PC-9 (cell line): ENCODE measurements around the gene TAC4. TPM values are rescaled to one million over a fixed set of nuclear protein-coding genes. Genes with fewer than 3 reads are reported as not detected.
A peak's percentile ranks its signal among the peaks of the same experiment; 100 is the strongest.

ENCODE experiments used
- Bru-seq: library from RNA; stranded (reverse); fragments of 400-500 nt; gene quantifications from one replicate; lab custom pipeline; 2021; lab: Mats Ljungman, UMichigan
- BruChase-seq, 2 experiments: library from RNA; stranded (reverse); fragments of 400-500 nt; gene quantifications; one replicate each; lab custom pipeline; 2021; lab: Mats Ljungman, UMichigan
- BruUV-seq: library from RNA; stranded (reverse); fragments of 400-500 nt; replicated peaks from 2 replicates; lab custom pipeline; 2021; lab: Mats Ljungman, UMichigan
- CTCF ChIA-PET: fragments of 300-600 bp; sonication (Branson Sonifier 250); formaldehyde crosslinking; loops from one replicate; lab custom pipeline; 2022; ENCODE audit warnings: antibody characterized with exemption; lab: Charles Lee
- POLR2A ChIA-PET: fragments of 300-600 bp; sonication (Branson Sonifier 250); formaldehyde crosslinking; loops from one replicate; lab custom pipeline; 2022; ENCODE audit warnings: antibody characterized with exemption; ENCODE audit not compliant: unreplicated experiment; lab: Charles Lee
- DNase-seq, 2 experiments: peaks; one replicate each; pipeline versions ENCODE4 v3.0.0 to v3.0.0-alpha.2; 2015 to 2022; ENCODE audit warnings: mixed read lengths in 1 of 2
- H2AFZ ChIP-seq: fragments of 200-600 bp; sonication (generic); 2 replicates; pipeline ENCODE4 v1.8.1; 2017; ENCODE audit warnings: antibody characterized with exemption
- H3F3A ChIP-seq: fragments of 200-600 bp; sonication (generic); 2 replicates; pipeline ENCODE4 v1.8.1; 2017; ENCODE audit warnings: antibody characterized with exemption, mild to moderate bottlenecking, low read depth; ENCODE audit not compliant: insufficient read depth
- H3K27ac ChIP-seq: fragments of 200-600 bp; sonication (generic); 2 replicates; pipeline ENCODE4 v1.6.1; 2016; ENCODE audit warnings: mixed run types
- H3K27me3 ChIP-seq: fragments of 200-600 bp; sonication (generic); 2 replicates; pipeline ENCODE4 v1.6.1; 2016; ENCODE audit warnings: low read depth, mixed run types; ENCODE audit not compliant: insufficient read depth
- H3K36me3 ChIP-seq: fragments of 200-600 bp; sonication (generic); 2 replicates; pipeline ENCODE4 v1.6.1; 2016; ENCODE audit warnings: low read depth, mixed run types
- H3K4me1 ChIP-seq: fragments of 200-600 bp; sonication (generic); replicated peaks from 2 replicates; pipeline ENCODE4 v1.6.1; 2016; ENCODE audit warnings: mixed run types; ENCODE audit not compliant: insufficient read depth
- H3K4me2 ChIP-seq: fragments of 200-600 bp; sonication (generic); 2 replicates; pipeline ENCODE4 v1.6.1; 2017; ENCODE audit warnings: mixed run types
- H3K4me3 ChIP-seq: fragments of 200-600 bp; sonication (generic); 2 replicates; pipeline ENCODE4 v1.6.1; 2016; ENCODE audit warnings: mixed run types
- H3K79me2 ChIP-seq: fragments of 200-600 bp; sonication (generic); 2 replicates; pipeline ENCODE4 v1.6.1; 2017; ENCODE audit warnings: low read depth, mixed run types
- H3K9me2 ChIP-seq: fragments of 200-600 bp; sonication (generic); 2 replicates; pipeline ENCODE4 v1.8.1; 2017; ENCODE audit warnings: mild to moderate bottlenecking; ENCODE audit not compliant: insufficient read depth
- H3K9me3 ChIP-seq: fragments of 200-600 bp; sonication (generic); 2 replicates; pipeline ENCODE4 v1.8.1; 2016; ENCODE audit warnings: low read depth; ENCODE audit not compliant: insufficient read depth
- H4K20me1 ChIP-seq: fragments of 200-600 bp; sonication (generic); 2 replicates; pipeline ENCODE4 v1.8.1; 2017; ENCODE audit not compliant: insufficient read depth
- EZH2 ChIP-seq: fragments of 200-600 bp; sonication (generic); IDR thresholded peaks from 2 replicates; pipeline ENCODE4 v1.8.0; 2017; ENCODE audit warnings: antibody characterized with exemption, low read depth
- intact Hi-C: fragments of 100-400 bp; cut with micrococcal nuclease; formaldehyde crosslinking; loops from one replicate; pipeline ENCODE4 v1.10.0; 2022; ENCODE audit not compliant: unreplicated experiment
- long read RNA-seq: library from polyadenylated mRNA; stranded (forward); transcript quantifications from one replicate; pipeline ENCODE4 v2.0.0, GENCODE V29; 2022
- total RNA-seq: library from RNA; stranded (reverse); gene quantifications from 2 replicates; pipeline ENCODE4 v1.2.3, GENCODE V29; 2021
- TF ChIP-seq, protein P1 (sequence below): fragments of 200-600 bp; sonication (generic); conservative IDR thresholded peaks from 2 replicates; pipeline ENCODE4 v1.6.1; 2017; ENCODE audit warnings: mixed run types, antibody characterized with exemption, mild to moderate bottlenecking, moderate library complexity

Gene TAC4, protein sequence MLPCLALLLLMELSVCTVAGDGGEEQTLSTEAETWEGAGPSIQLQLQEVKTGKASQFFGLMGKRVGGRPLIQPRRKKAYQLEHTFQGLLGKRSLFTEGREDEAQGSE
- total RNA-seq (not detected in 2 replicates), Bru-seq, nascent RNA (not detected), BruChase-seq, experiment 1, labeled RNA remaining after a 2-hour chase (not detected), BruChase-seq, experiment 2, labeled RNA remaining after a 6-hour chase (not detected)
- long read RNA-seq, partial matches to known transcripts, result 7 of 10 reads
- long read RNA-seq, other reads (novel, unspliced or antisense), result 3 of 10 reads

DNA sequence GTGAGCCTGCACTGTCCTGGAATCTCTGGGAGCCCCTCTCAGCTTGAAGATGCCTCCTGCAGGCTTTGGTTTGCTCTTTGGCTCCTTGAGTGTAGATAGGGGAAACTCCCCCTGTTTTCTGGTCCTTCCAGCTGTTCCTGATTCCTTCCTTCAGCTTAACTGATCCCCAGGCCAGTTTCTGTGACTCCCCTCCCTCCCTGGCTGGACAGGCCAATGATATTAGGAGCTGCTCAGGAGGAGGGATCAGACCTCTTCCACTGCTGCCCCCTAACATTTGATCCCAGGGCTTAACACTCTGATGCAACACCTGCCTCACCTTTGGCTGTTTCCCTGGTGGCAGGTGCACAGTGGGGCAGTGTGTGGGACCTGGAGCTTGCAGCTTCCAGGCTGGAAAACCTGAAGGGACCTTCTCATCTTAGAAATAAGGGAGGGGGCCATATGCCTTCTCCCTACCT lies at the start of gene TAC4:
Gene TAC4, minus strand, starts transcription at position 51 of the 455 bp plus-strand sequence. CDS start 52 bp downstream, outside the sequence.
- no TSS peak for BruUV-seq
- Histone ChIP-seq H3K27ac (no peak within 1 kb of the TSS), H3K4me2 (no peak within 1 kb of the TSS), H3K79me2 (no peaks in the 10 kb centered on the region), H3K9me3 (no peaks in the 10 kb centered on the region), H3K9me2 (no peaks in the 10 kb centered on the region), H3K4me1 (peaks cover 5% of the 10 kb centered on the region), H2AFZ (no peak within 1 kb of the TSS), H3K27me3 (peaks cover 28% of the 10 kb centered on the region), H3K36me3 (no peaks in the 10 kb centered on the region), H4K20me1 (no peaks in the 10 kb centered on the region), H3F3A (0 out of 2 replicates have a peak, but pooled peaks cover 5% of the 10 kb centered on the region), H3K4me3 (no peak within 1 kb of the TSS)
- ChIA-PET CTCF (interaction anchor here (0.6 kb wide), 1 partner anchor 149 kb away, joined by 3 read pairs; no protein-coding TSS in a partner anchor), POLR2A (interaction anchor here (0.6 kb wide), 1 partner anchor 48 kb away, joined by 10 read pairs; no protein-coding TSS in a partner anchor)
- DNase-seq, result no peak
- TF ChIP-seq, protein P1, sequence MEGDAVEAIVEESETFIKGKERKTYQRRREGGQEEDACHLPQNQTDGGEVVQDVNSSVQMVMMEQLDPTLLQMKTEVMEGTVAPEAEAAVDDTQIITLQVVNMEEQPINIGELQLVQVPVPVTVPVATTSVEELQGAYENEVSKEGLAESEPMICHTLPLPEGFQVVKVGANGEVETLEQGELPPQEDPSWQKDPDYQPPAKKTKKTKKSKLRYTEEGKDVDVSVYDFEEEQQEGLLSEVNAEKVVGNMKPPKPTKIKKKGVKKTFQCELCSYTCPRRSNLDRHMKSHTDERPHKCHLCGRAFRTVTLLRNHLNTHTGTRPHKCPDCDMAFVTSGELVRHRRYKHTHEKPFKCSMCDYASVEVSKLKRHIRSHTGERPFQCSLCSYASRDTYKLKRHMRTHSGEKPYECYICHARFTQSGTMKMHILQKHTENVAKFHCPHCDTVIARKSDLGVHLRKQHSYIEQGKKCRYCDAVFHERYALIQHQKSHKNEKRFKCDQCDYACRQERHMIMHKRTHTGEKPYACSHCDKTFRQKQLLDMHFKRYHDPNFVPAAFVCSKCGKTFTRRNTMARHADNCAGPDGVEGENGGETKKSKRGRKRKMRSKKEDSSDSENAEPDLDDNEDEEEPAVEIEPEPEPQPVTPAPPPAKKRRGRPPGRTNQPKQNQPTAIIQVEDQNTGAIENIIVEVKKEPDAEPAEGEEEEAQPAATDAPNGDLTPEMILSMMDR, result no peak
- TF ChIP-seq EZH2, result no peak
- intact Hi-C loops, result no loop called here

DNA sequence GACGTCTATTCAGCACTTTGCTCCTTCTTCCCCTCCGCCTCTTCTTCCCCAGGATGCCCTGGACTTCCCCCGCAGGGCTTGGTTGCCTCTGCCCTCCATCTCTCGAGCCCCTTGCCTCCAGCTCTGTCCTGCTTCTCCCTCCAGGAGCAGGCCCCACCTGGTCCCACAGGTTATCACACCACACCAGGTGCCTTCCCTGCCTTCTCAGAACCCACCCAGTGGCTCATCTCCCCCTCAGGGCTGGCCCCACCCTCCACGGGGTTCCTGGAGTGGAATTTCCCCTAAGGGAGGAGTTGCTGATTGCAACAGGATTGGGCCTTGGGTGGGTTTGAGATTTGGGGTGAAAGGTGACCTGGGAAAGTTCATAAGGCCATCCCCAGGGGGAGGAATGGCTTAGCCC lies 49.0 kb upstream of the TAC4 start:
- POLR2A ChIA-PET, result no interaction called here
- peak overlapping the region; percentile 88 for H3K27ac ChIP-seq
- CTCF ChIA-PET, result no interaction called here
- no peaks in the 10 kb centered on the region for H3K27me3 ChIP-seq
- H3K9me2 ChIP-seq, result no peaks in the 10 kb centered on the region
- no peaks in the 10 kb centered on the region for H4K20me1 ChIP-seq
- no TSS peak for BruUV-seq
- peaks cover 8% of the 10 kb centered on the region for H3K79me2 ChIP-seq
- H3K4me2 ChIP-seq, result peak overlapping the region; percentile 72
- peak in 1 of 2 experiments; percentile 51 for DNase-seq
- peaks cover 87% of the 10 kb centered on the region for H3K4me1 ChIP-seq
- no peak overlapping the region for H2AFZ ChIP-seq
- intact Hi-C loops, result no loop called here
- H3K36me3 ChIP-seq, result no peaks in the 10 kb centered on the region
- H3F3A ChIP-seq, result peaks cover 69% of the 10 kb centered on the region
- no peaks in the 10 kb centered on the region for H3K9me3 ChIP-seq
- H3K4me3 ChIP-seq, result peak overlapping the region; percentile 23; the same call in 1 of the 2 replicates
- no peak for TF ChIP-seq EZH2
- TF ChIP-seq, protein P1, result no peak

DNA sequence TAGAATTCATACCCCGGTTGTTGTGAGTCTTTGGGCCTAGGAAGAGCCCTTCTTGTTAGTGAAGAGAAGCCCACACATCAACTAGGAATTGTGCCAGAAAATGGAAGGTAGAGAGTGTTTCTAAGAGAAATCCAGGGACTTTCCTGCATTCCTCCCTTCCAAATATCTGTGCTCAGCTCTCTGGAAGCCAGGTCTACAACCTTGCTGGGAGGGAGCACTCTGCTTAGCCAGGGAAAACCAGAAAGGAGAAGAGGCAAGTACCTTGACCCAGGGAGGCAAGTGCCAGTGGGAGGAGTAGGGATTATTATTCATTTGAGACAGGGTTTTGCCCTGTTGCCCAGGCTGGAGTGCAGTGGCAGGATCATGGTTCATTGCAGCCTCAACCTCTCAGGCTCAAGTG lies 48.4 kb upstream of the TAC4 start:
- Histone ChIP-seq H2AFZ (no peak overlapping the region), H3K27me3 (no peaks in the 10 kb centered on the region), H3K79me2 (peaks cover 8% of the 10 kb centered on the region), H3K9me2 (no peaks in the 10 kb centered on the region), H3K4me3 (no peak overlapping the region), H3K4me2 (peak overlapping the region; percentile 72), H3K36me3 (no peaks in the 10 kb centered on the region), H3K9me3 (no peaks in the 10 kb centered on the region), H3K27ac (peak overlapping the region; percentile 88), H3K4me1 (peaks cover 88% of the 10 kb centered on the region), H4K20me1 (no peaks in the 10 kb centered on the region), H3F3A (peaks cover 68% of the 10 kb centered on the region)
- no peak for DNase-seq
- no peak for TF ChIP-seq EZH2
- TF ChIP-seq, protein P1, result no peak
- intact Hi-C loops, result no loop called here
- POLR2A ChIA-PET, result no interaction called here
- CTCF ChIA-PET, result interaction anchor here (0.6 kb wide), 1 partner anchor 131 kb away, joined by 4 read pairs; no protein-coding TSS in a partner anchor
- no TSS peak for BruUV-seq
